Measurements from ENCODE around the gene EIF3B. TPM values are rescaled to one million over a fixed set of nuclear protein-coding genes. Genes with fewer than 3 reads are reported as not detected.
A peak's percentile ranks its signal among the peaks of the same experiment; 100 is the strongest.
"Not testable (repeated sequence)": the region's sequence is repeated elsewhere in the genome, so short reads cannot be mapped to it uniquely, and the experiment has no call there.

Gene EIF3B
- total RNA-seq, 6 experiments from 2014 or later, result 175 to 207 (median 180) TPM

GRCh38 chr7:2330493-2330892, 24.1 kb upstream of the EIF3B start:
- Mint-ChIP-seq H3K4me3 (no peak overlapping the region), H3K36me3 (ENCODE audit: low read depth) (no peaks in the 10 kb centered on the region), H3K27ac (no peak overlapping the region), H3K27me3 (ENCODE audit: insufficient read depth) (no peaks in the 10 kb centered on the region; the same call in 1 of the 2 replicates), H3K4me1 (ENCODE audit: low read depth) (no peaks in the 10 kb centered on the region), H3K9me3 (no peaks in the 10 kb centered on the region)
- no peak for DNase-seq
- TF ChIP-seq CTCF (IDR thresholded peaks at IDR 0.05), result no peak

GRCh38 chr7:2331707-2332106, 22.9 kb upstream of the EIF3B start:
- Mint-ChIP-seq H3K27me3 (ENCODE audit: insufficient read depth) (no peaks in the 10 kb centered on the region; the same call in 1 of the 2 replicates), H3K4me3 (no peak overlapping the region), H3K36me3 (ENCODE audit: low read depth) (no peaks in the 10 kb centered on the region), H3K27ac (no peak overlapping the region), H3K9me3 (no peaks in the 10 kb centered on the region), H3K4me1 (ENCODE audit: low read depth) (no peaks in the 10 kb centered on the region)
- DNase-seq, result no peak
- no peak for TF ChIP-seq CTCF (IDR thresholded peaks at IDR 0.05)

- not testable (repeated sequence) for H3K4me3 Mint-ChIP-seq; H3K27ac Mint-ChIP-seq; DNase-seq; H3K4me1 Mint-ChIP-seq (ENCODE audit: low read depth); H3K27me3 Mint-ChIP-seq (ENCODE audit: insufficient read depth); H3K36me3 Mint-ChIP-seq (ENCODE audit: low read depth); H3K9me3 Mint-ChIP-seq
Observed at GRCh38 chr7:2332606-2333231, 21.9 kb upstream of the EIF3B start.

- TF ChIP-seq CTCF (IDR thresholded peaks at IDR 0.05), result no peak
- H3K27ac Mint-ChIP-seq, result no peak overlapping the region
- H3K4me1 Mint-ChIP-seq (ENCODE audit: low read depth), result no peaks in the 10 kb centered on the region
- DNase-seq, result no peak
- no peaks in the 10 kb centered on the region for H3K36me3 Mint-ChIP-seq (ENCODE audit: low read depth)
- no peaks in the 10 kb centered on the region; the same call in 1 of the 2 replicates for H3K27me3 Mint-ChIP-seq (ENCODE audit: insufficient read depth)
- no peak overlapping the region for H3K4me3 Mint-ChIP-seq
- no peaks in the 10 kb centered on the region for H3K9me3 Mint-ChIP-seq
Observed at GRCh38 chr7:2336626-2337299, 17.9 kb upstream of the EIF3B start.

GRCh38 chr7:2347351-2348063, 7.1 kb upstream of the EIF3B start:
- H3K27me3 Mint-ChIP-seq (ENCODE audit: insufficient read depth); DNase-seq; H3K4me1 Mint-ChIP-seq (ENCODE audit: low read depth); H3K9me3 Mint-ChIP-seq; H3K36me3 Mint-ChIP-seq (ENCODE audit: low read depth): not testable (repeated sequence)
- H3K4me3 Mint-ChIP-seq, result peak overlapping the region; percentile 69; the same call in 1 of the 2 replicates
- peak overlapping the region; percentile 85 for H3K27ac Mint-ChIP-seq

GRCh38 chr7:2350055-2350454, 4.6 kb upstream of the EIF3B start:
- peaks cover 8% of the 10 kb centered on the region for H3K4me1 Mint-ChIP-seq (ENCODE audit: low read depth)
- H3K9me3 Mint-ChIP-seq, result no peaks in the 10 kb centered on the region
- no peak overlapping the region for H3K27ac Mint-ChIP-seq
- TF ChIP-seq CTCF (IDR thresholded peaks at IDR 0.05), result no peak
- peaks cover 4% of the 10 kb centered on the region; the same call in 1 of the 2 replicates for H3K36me3 Mint-ChIP-seq (ENCODE audit: low read depth)
- DNase-seq, result no peak
- H3K27me3 Mint-ChIP-seq (ENCODE audit: insufficient read depth), result peaks cover 2% of the 10 kb centered on the region; the same call in 1 of the 2 replicates
- no peak overlapping the region for H3K4me3 Mint-ChIP-seq

Measured in HFFc6 (cell line).